Measurements from ENCODE around the gene MCOLN1. TPM values are rescaled to one million over a fixed set of nuclear protein-coding genes. Genes with fewer than 3 reads are reported as not detected.

MCOLN1 gene
- polyA plus RNA-seq, 1 of the 3 experiments (the other 2 are of a cell fraction): 28.4 TPM

DNA sequence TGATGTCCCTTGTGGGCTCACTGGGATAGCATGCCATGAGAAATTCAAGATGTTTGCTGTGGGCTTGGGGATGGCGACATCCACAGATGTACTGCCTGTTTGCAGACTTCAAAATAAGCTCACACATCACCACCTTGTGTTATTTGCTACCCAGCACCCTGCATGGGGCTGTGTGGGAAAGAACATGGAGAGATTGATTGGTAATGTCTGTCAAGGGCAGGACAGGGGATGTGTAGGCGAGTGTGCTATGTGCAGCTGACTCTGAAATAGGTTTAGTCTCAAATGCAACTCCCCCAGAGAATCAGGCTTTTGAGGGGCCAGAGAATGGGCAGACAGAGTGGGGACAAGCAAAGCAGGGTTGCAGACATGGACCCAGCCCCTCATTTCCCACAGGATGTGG, 37.8 kb downstream of the MCOLN1 start:
- H3K4me3 ChIP-seq (ENCODE audit: low read depth in 2 of 2, low read length in 1 of 2): no peak overlapping the region
- POLR2A ChIA-PET: no interaction called here
- H3F3A ChIP-seq (replicated peaks; ENCODE audit: insufficient read depth): no peaks in the 10 kb centered on the region
- 0 out of 2 replicates have a peak, but pooled peaks cover 3% of the 10 kb centered on the region for H4K20me1 ChIP-seq (ENCODE audit: insufficient read depth)
- H2AFZ ChIP-seq (ENCODE audit: low read depth): no peak overlapping the region
- no peaks in the 10 kb centered on the region for H3K9me2 ChIP-seq
- H3K36me3 ChIP-seq (replicated peaks in 1 of 2; ENCODE audit: control insufficient read depth in 1 of 2, insufficient read depth in 2 of 2, low read length in 1 of 2): peaks cover 31 to 37% of the 10 kb centered on the region in 2 experiments
- DNase-seq: no peak
- WGBS (ENCODE audit: low lambda C conversion rate): 90% methylated on average over 2 of the region's 2 CpGs
- H3K27me3 ChIP-seq (ENCODE audit: insufficient read depth): no peaks in the 10 kb centered on the region
- H3K4me1 ChIP-seq (ENCODE audit: control insufficient read depth in 1 of 2, insufficient read depth in 2 of 2, low read depth in 1 of 2, low read length in 1 of 2): no peaks in the 10 kb centered on the region
- CTCF ChIA-PET: interaction anchor here (1.5 to 4.1 kb wide), 2 partner anchors 8 to 120 kb away, joined by 6 to 28 read pairs; partner anchors contain the start of gene TRAPPC5
- H3K9ac ChIP-seq: no peak overlapping the region
- TF ChIP-seq SIN3A (IDR thresholded peaks at IDR 0.05; ENCODE audit: borderline replicate concordance, low read depth, low read length) (no peak), POLR2AphosphoS5 (IDR thresholded peaks at IDR 0.05; ENCODE audit: low read depth, low read length) (no peak)
- TF ChIP-seq, protein P1, sequence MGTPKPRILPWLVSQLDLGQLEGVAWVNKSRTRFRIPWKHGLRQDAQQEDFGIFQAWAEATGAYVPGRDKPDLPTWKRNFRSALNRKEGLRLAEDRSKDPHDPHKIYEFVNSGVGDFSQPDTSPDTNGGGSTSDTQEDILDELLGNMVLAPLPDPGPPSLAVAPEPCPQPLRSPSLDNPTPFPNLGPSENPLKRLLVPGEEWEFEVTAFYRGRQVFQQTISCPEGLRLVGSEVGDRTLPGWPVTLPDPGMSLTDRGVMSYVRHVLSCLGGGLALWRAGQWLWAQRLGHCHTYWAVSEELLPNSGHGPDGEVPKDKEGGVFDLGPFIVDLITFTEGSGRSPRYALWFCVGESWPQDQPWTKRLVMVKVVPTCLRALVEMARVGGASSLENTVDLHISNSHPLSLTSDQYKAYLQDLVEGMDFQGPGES (IDR thresholded peaks at IDR 0.05; ENCODE audit: low read depth, low read length): no peak
- no peak overlapping the region for H3K4me2 ChIP-seq
- no peaks in the 10 kb centered on the region for H3K79me2 ChIP-seq (ENCODE audit: insufficient read depth)
- H3K9me3 ChIP-seq: no peaks in the 10 kb centered on the region
- no peak overlapping the region for H3K27ac ChIP-seq (ENCODE audit: low read depth in 2 of 2, low read length in 1 of 2)

DNA sequence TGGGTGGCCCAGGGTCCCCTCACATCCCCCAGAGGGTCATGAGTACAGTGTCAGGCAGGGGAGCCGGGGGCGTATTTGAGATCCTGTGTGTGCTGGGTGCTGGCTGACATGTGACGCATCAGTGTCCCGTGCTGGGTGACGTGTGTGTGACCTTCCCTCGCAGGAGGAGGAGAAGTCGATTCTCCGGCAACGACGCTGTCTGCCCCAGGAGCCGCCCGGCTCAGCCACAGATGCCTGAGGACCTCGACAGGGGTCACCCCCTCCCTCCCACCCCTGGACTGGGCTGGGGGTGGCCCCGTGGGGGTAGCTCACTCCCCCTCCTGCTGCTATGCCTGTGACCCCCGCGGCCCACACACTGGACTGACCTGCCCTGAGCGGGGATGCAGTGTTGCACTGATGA, 38.9 kb downstream of the MCOLN1 start:
- H3K27ac ChIP-seq (ENCODE audit: low read depth in 2 of 2, low read length in 1 of 2): no peak overlapping the region
- no peak for DNase-seq
- no peaks in the 10 kb centered on the region for H3K9me3 ChIP-seq
- no peak overlapping the region for H3K4me2 ChIP-seq
- 0 out of 2 replicates have a peak, but pooled peaks cover 3% of the 10 kb centered on the region for H4K20me1 ChIP-seq (ENCODE audit: insufficient read depth)
- no peak overlapping the region for H2AFZ ChIP-seq (ENCODE audit: low read depth)
- H3F3A ChIP-seq (replicated peaks; ENCODE audit: insufficient read depth): no peaks in the 10 kb centered on the region
- no peaks in the 10 kb centered on the region for H3K79me2 ChIP-seq (ENCODE audit: insufficient read depth)
- H3K36me3 ChIP-seq (replicated peaks in 1 of 2; ENCODE audit: control insufficient read depth in 1 of 2, insufficient read depth in 2 of 2, low read length in 1 of 2): peaks cover 29 to 32% of the 10 kb centered on the region in 2 experiments
- no peaks in the 10 kb centered on the region for H3K9me2 ChIP-seq
- POLR2A ChIA-PET: no interaction called here
- H3K9ac ChIP-seq: no peak overlapping the region
- TF ChIP-seq GATA2 (CRISPR knock-in tag; IDR thresholded peaks at IDR 0.05) (no peak), RCOR1 (IDR thresholded peaks at IDR 0.05; ENCODE audit: low read length) (no peak), EP300 (IDR thresholded peaks at IDR 0.05; ENCODE audit: borderline replicate concordance in 1 of 2, low read depth in 1 of 2, low read length in 1 of 2) (no peak), NFIC (IDR thresholded peaks at IDR 0.05; ENCODE audit: borderline replicate concordance) (no peak), ELF1 (IDR thresholded peaks at IDR 0.05) (no peak), SMC3 (IDR thresholded peaks at IDR 0.05; ENCODE audit: low read depth, low read length) (no peak), FOXJ3 (CRISPR knock-in tag; IDR thresholded peaks at IDR 0.05) (no peak), MEF2A (IDR thresholded peaks at IDR 0.05; ENCODE audit: borderline replicate concordance, low read depth) (no peak), YY1 (IDR thresholded peaks at IDR 0.05; ENCODE audit: low read depth) (no peak), EZH2phosphoT487 (IDR thresholded peaks at IDR 0.05; ENCODE audit: borderline replicate concordance, low read depth) (no peak)
- TF ChIP-seq, protein P1 (IDR thresholded peaks at IDR 0.05; ENCODE audit: low read depth, low read length): no peak
- TF ChIP-seq, protein P2, sequence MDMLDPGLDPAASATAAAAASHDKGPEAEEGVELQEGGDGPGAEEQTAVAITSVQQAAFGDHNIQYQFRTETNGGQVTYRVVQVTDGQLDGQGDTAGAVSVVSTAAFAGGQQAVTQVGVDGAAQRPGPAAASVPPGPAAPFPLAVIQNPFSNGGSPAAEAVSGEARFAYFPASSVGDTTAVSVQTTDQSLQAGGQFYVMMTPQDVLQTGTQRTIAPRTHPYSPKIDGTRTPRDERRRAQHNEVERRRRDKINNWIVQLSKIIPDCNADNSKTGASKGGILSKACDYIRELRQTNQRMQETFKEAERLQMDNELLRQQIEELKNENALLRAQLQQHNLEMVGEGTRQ (IDR thresholded peaks at IDR 0.05; ENCODE audit: borderline replicate concordance, low read depth, low read length): no peak
- TF ChIP-seq, protein P3, sequence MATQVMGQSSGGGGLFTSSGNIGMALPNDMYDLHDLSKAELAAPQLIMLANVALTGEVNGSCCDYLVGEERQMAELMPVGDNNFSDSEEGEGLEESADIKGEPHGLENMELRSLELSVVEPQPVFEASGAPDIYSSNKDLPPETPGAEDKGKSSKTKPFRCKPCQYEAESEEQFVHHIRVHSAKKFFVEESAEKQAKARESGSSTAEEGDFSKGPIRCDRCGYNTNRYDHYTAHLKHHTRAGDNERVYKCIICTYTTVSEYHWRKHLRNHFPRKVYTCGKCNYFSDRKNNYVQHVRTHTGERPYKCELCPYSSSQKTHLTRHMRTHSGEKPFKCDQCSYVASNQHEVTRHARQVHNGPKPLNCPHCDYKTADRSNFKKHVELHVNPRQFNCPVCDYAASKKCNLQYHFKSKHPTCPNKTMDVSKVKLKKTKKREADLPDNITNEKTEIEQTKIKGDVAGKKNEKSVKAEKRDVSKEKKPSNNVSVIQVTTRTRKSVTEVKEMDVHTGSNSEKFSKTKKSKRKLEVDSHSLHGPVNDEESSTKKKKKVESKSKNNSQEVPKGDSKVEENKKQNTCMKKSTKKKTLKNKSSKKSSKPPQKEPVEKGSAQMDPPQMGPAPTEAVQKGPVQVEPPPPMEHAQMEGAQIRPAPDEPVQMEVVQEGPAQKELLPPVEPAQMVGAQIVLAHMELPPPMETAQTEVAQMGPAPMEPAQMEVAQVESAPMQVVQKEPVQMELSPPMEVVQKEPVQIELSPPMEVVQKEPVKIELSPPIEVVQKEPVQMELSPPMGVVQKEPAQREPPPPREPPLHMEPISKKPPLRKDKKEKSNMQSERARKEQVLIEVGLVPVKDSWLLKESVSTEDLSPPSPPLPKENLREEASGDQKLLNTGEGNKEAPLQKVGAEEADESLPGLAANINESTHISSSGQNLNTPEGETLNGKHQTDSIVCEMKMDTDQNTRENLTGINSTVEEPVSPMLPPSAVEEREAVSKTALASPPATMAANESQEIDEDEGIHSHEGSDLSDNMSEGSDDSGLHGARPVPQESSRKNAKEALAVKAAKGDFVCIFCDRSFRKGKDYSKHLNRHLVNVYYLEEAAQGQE (IDR thresholded peaks at IDR 0.05; ENCODE audit: low read depth, low read length): no peak
- no peaks in the 10 kb centered on the region for H3K4me1 ChIP-seq (ENCODE audit: control insufficient read depth in 1 of 2, insufficient read depth in 2 of 2, low read depth in 1 of 2, low read length in 1 of 2)
- no peak overlapping the region for H3K4me3 ChIP-seq (ENCODE audit: low read depth in 2 of 2, low read length in 1 of 2)
- H3K27me3 ChIP-seq (ENCODE audit: insufficient read depth): no peaks in the 10 kb centered on the region
- CTCF ChIA-PET: interaction anchor here (0.8 to 1.9 kb wide), 2 partner anchors 120 to 238 kb away, joined by 3 to 7 read pairs; partner anchors contain the start of gene TRAPPC5
- 91% methylated on average over 13 of the region's 17 CpGs for WGBS (ENCODE audit: low lambda C conversion rate)

Measured in SK-N-SH (cell line).